HFF-Myc (cell line): ENCODE measurements around the gene GYG2.
A peak's percentile ranks its signal among the peaks of the same experiment; 100 is the strongest.
"Not testable (repeated sequence)": the region's sequence is repeated elsewhere in the genome, so short reads cannot be mapped to it uniquely, and the experiment has no call there.

Experiments used
- DNase-seq: peaks from one replicate; pipeline ENCODE4 v3.0.0-alpha.2; 2011; ENCODE audit warnings: low read depth; ENCODE audit errors: extremely low read depth
- H3K4me3 ChIP-seq: replicated peaks from 2 replicates; pipeline ENCODE4 v1.5.1; 2011; ENCODE audit warnings: low read depth, mild to moderate bottlenecking, control low read depth, low read length
- CTCF ChIP-seq: IDR thresholded peaks from 2 replicates; pipeline ENCODE4 v1.5.1; 2012; ENCODE audit warnings: mild to moderate bottlenecking, low read depth, low read length, control low read depth; ENCODE audit errors: missing control alignments

Gene GYG2

GRCh38 chrX:2924151-2924550 lies 95.4 kb downstream of the GYG2 start:
- TF ChIP-seq CTCF, result no peak
- H3K4me3 ChIP-seq, result no peak overlapping the region
- DNase-seq, result no peak

GRCh38 chrX:2926255-2926654 lies 97.5 kb downstream of the GYG2 start:
- not testable (repeated sequence) for H3K4me3 ChIP-seq, DNase-seq

- no peak for DNase-seq
- no peak overlapping the region for H3K4me3 ChIP-seq
- no peak for TF ChIP-seq CTCF
Observed at GRCh38 chrX:2926664-2927275, 98.0 kb downstream of the GYG2 start.

- peak overlapping the region; percentile 52 for H3K4me3 ChIP-seq
- DNase-seq, result peak; percentile 5
- TF ChIP-seq CTCF, result no peak
Observed at GRCh38 chrX:2928191-2928582, 99.5 kb downstream of the GYG2 start.

- peak within 1 kb of the TSS; percentile 52 for H3K4me3 ChIP-seq
- DNase-seq, result peak; percentile 39
- TF ChIP-seq CTCF, result no peak
Observed at GRCh38 chrX:2928583-2929434, 100.1 kb downstream of the GYG2 start, which contains the start of gene ARSD. Gene ARSD (minus strand): TSS chrX:2929339. CDS start chrX:2929275, 64 bp downstream.

GRCh38 chrX:2931155-2931554 lies 102.4 kb downstream of the GYG2 start:
- DNase-seq, result no peak
- no peak for TF ChIP-seq CTCF
- H3K4me3 ChIP-seq, result no peak overlapping the region

GRCh38 chrX:2931612-2932011 lies 102.9 kb downstream of the GYG2 start:
- DNase-seq, result no peak
- no peak for TF ChIP-seq CTCF
- no peak overlapping the region for H3K4me3 ChIP-seq
